GM06990 (cell line): ENCODE measurements around the gene FAM83C.

ENCODE experiments used
- DNase-seq: peaks from one replicate; pipeline ENCODE4 v3.0.0-alpha.2; 2011; ENCODE audit not compliant: insufficient read length; ENCODE audit errors: extremely low read depth
- H3K27me3 ChIP-seq: replicated peaks from 2 replicates; pipeline ENCODE4 v1.6.0; 2011; ENCODE audit warnings: low read length; ENCODE audit not compliant: control insufficient read depth, insufficient read depth
- H3K36me3 ChIP-seq: 2 replicates; pipeline ENCODE4 v1.5.1; 2011; ENCODE audit warnings: low read length; ENCODE audit not compliant: control insufficient read depth, insufficient read depth
- H3K4me3 ChIP-seq: replicated peaks from 2 replicates; pipeline ENCODE4 v1.5.1; 2011; ENCODE audit warnings: low read depth, mild to moderate bottlenecking, control low read depth, low read length
- TF ChIP-seq, protein P1 (sequence below): IDR thresholded peaks from 2 replicates; pipeline ENCODE4 v1.5.1; 2011; ENCODE audit warnings: low read length, control low read depth, mild to moderate bottlenecking, inconsistent platforms; ENCODE audit not compliant: insufficient read depth, poor library complexity, severe bottlenecking

FAM83C gene

DNA sequence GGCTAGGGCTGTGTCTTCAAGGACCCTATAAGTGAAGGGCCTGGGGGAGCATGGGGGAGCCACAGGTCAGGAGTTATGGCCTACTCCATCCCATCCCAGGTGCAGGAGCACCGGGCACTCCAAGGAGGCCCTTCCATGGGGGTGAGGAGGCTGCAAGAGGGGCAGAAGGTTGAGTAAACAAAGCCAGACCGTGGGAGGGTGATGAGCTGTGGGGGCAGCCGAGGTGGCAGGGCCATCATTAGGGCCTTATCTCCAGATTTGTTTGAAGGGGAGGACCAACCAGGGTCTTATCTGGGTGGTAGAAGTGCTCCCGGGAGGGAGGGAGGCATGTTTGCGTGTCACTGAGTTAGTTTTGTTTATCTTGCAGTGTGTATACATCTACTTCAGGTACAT is 2.1 kb upstream of the FAM83C start:
- no peak for DNase-seq
- no peaks in the 10 kb centered on the region for H3K27me3 ChIP-seq
- no peaks in the 10 kb centered on the region for H3K36me3 ChIP-seq
- no peak overlapping the region for H3K4me3 ChIP-seq
- TF ChIP-seq, protein P1, sequence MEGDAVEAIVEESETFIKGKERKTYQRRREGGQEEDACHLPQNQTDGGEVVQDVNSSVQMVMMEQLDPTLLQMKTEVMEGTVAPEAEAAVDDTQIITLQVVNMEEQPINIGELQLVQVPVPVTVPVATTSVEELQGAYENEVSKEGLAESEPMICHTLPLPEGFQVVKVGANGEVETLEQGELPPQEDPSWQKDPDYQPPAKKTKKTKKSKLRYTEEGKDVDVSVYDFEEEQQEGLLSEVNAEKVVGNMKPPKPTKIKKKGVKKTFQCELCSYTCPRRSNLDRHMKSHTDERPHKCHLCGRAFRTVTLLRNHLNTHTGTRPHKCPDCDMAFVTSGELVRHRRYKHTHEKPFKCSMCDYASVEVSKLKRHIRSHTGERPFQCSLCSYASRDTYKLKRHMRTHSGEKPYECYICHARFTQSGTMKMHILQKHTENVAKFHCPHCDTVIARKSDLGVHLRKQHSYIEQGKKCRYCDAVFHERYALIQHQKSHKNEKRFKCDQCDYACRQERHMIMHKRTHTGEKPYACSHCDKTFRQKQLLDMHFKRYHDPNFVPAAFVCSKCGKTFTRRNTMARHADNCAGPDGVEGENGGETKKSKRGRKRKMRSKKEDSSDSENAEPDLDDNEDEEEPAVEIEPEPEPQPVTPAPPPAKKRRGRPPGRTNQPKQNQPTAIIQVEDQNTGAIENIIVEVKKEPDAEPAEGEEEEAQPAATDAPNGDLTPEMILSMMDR: no peak

DNA sequence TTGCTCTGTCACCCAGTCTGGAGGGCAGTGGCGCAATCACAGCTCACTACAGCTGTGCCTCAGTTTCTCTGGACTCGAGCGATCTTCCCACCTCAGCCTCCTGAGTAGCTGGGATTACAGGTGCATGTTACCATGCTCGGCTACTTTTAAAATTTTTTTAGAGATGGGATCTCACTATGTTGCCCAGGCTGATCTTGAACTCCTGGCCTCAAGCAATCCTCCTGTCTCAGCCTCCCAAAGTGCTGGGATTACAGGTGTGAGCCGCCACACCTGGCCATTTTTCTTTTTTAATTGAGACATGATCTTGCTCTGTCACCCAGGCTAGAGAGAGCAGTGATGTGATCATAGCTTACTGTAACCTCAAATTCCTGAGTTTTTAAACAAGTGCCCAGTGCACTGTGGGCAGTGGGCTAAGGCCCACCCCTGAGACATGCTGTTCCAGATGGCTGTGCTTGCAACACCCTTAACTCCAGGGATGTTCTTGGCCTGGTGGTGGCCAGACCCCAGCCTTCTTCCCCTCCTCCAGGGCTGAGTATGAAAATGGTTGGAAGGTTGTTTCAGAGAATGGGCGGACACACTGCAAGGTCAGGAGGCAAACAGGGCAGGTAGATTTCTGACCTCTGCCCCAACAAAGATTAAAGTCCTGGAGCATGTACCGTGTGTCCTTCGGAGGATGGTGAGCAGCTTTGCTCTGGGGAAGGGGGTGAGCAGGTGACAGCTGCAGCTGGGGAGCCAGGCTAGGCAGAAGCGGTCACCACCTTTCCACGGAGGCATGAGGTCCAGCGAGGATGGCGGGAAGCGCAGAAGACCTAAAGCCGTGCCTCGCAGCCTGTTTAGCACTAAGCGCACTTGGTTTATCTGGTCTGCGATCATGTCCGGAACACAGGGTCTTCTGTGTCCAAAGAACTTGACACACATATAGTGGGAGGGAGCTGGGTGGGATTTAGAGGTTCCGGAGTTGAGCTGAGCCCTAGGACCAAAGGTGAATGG is 1.4 kb upstream of the FAM83C start:
- Histone ChIP-seq H3K27me3 (no peaks in the 10 kb centered on the region), H3K36me3 (no peaks in the 10 kb centered on the region), H3K4me3 (no peak overlapping the region)
- no peak for DNase-seq
- TF ChIP-seq, protein P1: no peak

- DNase-seq: no peak
- Histone ChIP-seq H3K4me3 (no peak overlapping the region), H3K36me3 (no peaks in the 10 kb centered on the region), H3K27me3 (no peaks in the 10 kb centered on the region)
- TF ChIP-seq, protein P1: no peak
Measured at GRCh38 chr20:35292504-35293285, 470 bp upstream of the FAM83C start.

DNA sequence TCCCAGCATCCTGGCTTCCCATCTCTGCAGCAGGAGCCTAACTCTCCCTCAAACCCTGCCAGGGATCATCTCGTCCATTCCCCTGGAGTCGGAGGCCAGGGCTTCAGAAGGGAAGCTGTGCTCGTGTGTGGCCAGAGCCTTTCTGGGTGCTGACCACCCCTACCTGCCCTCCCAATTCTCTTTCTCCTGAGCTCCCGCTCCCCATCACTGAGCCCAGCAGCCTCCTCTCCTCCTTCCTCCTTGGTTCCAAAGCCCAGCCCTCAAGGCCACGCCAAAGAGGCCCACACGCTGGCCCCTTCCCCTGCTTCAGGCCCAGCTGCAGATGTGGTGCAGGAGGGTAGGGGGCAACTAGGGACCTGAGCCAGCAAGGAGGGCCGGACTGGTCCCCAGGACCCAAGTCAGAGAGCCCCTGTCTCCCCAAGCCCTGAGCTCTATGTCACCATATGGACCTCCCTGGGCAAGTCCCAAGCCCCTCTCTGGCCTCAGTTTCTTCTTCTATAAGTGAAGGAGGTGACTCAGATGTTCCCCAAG is 1.3 kb downstream of the FAM83C start:
- Histone ChIP-seq H3K36me3 (no peaks in the 10 kb centered on the region), H3K27me3 (no peaks in the 10 kb centered on the region), H3K4me3 (no peak overlapping the region)
- TF ChIP-seq, protein P1: no peak
- DNase-seq: no peak

GRCh38 chr20:35290186-35290886 is 1.9 kb downstream of the FAM83C start:
- Histone ChIP-seq H3K27me3 (no peaks in the 10 kb centered on the region), H3K4me3 (no peak overlapping the region), H3K36me3 (no peaks in the 10 kb centered on the region)
- TF ChIP-seq, protein P1: no peak
- no peak for DNase-seq
